ENCODE results near the gene PA2G4.

GRCh38 chr12:56129942-56130495 lies 25.7 kb downstream of the PA2G4 start:
- TF ChIP-seq CTCF (IDR thresholded peaks at IDR 0.05; ENCODE audit: borderline replicate concordance, extremely low read depth, low read length, poor library complexity, severe bottlenecking): no peak
- no peak for TF ChIP-seq EZH2 (IDR thresholded peaks at IDR 0.05; ENCODE audit: borderline replicate concordance, low read depth, low read length, severe bottlenecking)
